COLO668 (cell line): ENCODE measurements around the gene ZNF485.
"Not testable (repeated sequence)": the region's sequence is repeated elsewhere in the genome, so short reads cannot be mapped to it uniquely, and the experiment has no call there.

Experiments used
- DNase-seq: peaks from one replicate; lab custom pipeline; 2025; ENCODE audit not compliant: unreplicated experiment; lab: John Stamatoyannopoulos, UW

ZNF485 gene

GRCh38 chr10:43606323-43607198 is at the start of gene ZNF485:
ZNF485 (plus strand) TSS chr10:43606438; CDS start chr10:43607051, 613 bp downstream.
- peak; percentile 70 for DNase-seq

- no peak for DNase-seq
Measured at GRCh38 chr10:43557214-43557613, 49.0 kb upstream of the ZNF485 start.

GRCh38 chr10:43569681-43570080 is 36.6 kb upstream of the ZNF485 start:
- no peak for DNase-seq

DNA sequence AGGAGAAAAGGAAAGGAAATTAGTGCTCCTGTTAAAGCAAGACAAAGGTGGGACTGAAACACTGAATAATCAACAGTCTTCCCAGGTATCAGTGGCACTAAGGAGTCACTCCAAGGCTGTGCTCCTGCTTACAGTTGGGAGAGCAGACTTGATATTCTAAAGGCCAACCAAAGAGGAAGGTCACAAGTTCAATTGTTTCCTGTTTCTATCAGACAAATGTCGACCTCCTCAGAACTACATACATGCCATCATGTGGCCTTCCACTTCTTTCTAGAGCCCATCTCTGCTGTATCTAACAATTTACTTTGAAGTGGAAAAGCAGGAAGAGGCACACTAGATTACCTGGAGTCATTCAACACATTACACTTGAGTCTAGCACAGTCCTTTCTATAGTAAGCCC is 35.3 kb upstream of the ZNF485 start:
- no peak for DNase-seq

- DNase-seq = no peak
Measured at GRCh38 chr10:43573250-43574000, 32.8 kb upstream of the ZNF485 start.

DNA sequence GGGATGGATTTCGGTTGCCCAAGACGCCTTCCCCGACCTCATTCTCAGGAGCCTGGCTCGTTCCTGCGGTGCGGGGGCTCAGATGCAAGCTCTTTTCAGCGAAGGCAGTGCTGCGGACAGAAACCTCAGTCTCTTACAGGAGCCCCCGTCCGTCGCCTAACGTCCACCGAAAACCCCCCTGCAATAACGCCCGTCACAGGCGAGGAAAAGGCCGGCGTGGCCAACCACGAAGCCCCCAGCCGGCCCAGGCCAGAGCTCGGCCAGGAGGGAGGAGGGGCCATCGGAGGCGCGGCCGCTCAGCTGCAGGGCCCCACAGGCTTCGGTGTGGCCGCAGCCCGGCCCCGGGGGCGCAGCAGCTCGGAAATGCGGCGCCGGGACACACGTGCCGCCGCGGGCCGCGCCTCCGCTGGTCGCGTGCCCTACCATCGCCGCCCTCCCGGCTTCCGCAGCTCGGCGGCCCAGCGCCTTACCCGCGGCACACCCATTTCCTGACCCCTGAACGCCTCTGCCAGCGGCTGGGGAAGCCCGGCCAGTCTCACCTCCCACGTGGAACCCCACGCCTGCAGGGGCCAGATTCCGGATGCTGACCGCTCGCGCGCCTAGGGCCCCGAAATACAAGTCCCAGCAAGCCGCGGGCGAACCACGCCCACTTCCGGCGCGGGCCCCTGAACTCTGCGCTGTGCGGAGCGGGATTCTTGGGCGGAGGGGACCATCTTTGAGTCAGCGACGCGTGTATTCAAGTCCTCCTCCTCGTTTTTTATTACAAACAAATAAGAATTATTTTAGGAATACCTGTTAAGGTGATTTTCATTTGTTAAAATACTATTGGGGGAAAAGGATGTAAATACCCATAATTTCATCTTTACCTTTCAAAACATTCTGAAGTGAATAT is 32.0 kb upstream of the ZNF485 start, which contains the start of gene ZNF239:
TSS of gene ZNF239 (minus strand) at position 616 of the 892 bp plus-strand sequence. CDS start 16,537 bp downstream, outside the sequence.
- peak; percentile 87 for DNase-seq

DNA sequence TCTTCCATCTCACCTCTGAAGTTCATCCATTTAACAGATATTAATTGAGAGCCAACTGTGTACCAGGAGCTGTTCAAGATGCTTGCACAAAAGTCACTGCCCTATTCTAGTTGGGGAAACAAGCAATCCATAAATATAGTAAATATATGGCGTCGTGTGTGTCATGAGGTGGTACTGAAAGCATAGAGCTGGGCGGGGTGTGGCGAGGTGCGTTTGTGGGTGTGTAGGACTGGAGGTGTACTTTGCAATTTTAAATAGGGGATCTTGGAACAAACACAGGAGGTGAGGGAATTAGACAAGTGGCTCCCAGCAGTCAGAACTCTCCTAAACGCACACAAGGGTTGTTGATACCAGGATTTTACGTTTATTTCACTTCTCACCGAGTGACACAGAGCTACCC is 31.3 kb upstream of the ZNF485 start:
- no peak for DNase-seq

DNA sequence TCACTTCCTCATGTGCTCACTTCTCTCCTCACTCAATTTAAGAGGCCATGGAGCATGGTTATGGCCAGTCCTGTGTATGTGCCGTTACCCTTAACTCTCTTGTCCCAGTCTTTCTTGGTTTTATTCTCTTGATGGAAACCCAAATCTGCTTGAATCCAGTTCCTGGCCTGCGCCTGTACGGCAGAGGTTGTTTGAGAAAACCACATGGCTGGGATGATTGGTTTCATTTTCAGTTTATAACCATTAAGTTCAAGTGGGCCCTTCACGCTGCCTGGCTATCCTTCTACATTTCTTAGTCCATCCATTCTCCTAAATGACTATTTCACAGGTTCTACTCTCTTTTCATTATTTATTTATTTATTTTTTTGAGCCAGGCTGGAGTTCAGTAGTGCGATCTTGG is 30.2 kb upstream of the ZNF485 start:
- no peak for DNase-seq

- no peak for DNase-seq
Measured at GRCh38 chr10:43576580-43576979, 29.7 kb upstream of the ZNF485 start.

DNA sequence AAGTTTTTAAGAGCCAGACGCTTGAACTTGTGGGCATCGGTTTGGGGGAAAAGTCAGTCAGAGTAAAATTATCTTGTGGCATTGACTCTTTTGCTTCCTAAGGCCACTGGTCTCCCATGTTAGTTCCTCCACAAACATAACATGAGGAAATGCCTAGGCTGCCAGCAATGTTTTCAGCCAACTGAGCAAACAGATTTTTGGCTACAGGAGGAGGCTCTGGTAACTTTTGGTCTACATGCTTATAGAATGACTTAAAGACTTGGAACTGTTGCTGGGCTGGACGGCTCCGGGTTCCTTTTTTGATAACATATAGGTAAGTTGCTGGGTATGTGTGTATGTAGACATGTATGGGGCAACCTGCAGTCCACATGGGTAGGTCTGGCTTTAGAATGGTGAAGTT is 22.2 kb upstream of the ZNF485 start:
- no peak for DNase-seq

GRCh38 chr10:43585046-43585445 is 21.2 kb upstream of the ZNF485 start:
- no peak for DNase-seq

- DNase-seq = no peak
Measured at GRCh38 chr10:43585981-43586729, 20.1 kb upstream of the ZNF485 start.

- not testable (repeated sequence) for DNase-seq
Measured at GRCh38 chr10:43586730-43587115, 19.5 kb upstream of the ZNF485 start.

GRCh38 chr10:43591303-43591904 is 14.8 kb upstream of the ZNF485 start:
- DNase-seq = no peak

- DNase-seq = no peak
Measured at GRCh38 chr10:43594944-43595589, 11.2 kb upstream of the ZNF485 start.

DNA sequence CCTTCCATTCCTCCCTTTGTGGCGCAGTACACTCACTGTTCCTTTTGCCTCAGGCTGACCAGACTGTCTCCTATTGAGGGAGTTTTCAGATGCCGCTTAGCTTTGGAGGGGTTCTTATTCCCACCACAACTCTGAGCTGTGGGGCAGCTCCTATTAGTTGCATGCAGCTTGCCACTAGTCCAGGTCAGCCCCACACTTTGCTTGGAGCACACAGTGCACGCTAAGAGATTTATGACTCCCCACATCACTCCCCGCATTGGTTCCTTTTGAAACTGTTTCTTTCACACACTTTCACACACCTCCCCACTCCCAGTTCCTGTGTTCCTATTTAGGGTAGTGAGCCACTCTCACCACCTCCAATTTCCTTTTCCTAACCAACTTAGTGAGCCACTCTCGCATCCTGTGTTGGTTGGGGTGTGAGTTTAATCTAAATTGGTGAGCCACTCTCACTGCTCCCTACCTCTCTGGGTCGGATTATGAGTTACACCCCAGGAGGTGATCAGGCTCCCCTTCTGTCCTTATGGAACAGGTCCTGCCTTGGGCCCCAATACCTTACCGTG is 10.4 kb upstream of the ZNF485 start:
- DNase-seq = no peak

DNA sequence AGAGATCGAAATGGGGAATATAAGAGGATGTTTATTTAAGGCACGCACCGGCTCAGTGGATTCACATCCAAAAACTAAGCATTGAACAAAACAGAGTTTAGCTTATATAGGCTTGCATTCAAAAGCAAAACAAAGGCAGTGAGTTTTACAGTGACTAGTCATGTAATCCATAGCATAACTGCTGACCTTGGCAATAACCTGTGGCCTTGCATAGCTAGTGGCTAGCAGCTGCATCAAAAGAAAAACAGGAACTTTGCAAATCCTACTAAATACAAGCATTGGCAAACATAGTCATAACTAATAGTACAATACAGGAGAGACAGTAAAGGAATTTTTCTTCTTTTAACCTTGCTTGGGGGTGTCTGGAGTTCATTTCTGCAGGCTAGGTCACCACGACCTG is 9.7 kb upstream of the ZNF485 start:
- DNase-seq = no peak

DNA sequence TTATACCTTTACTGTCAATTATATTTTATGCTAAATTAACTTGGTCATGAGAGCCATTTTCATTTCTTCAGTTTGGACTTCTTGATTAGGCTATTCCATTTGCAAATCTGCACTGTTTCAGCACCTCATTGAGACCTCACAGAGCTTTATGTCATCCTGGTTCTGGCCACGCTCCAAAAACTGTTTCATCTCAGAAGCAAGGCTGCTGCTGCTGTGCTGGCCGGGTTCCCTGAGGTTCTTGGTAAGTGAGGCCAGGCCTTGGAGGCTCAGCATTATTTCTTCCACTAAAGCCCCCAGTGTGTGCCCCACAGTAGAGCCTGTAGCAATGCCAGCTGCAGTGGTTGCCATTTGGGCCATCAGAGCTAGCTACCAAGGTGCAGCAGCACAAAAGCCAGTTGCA is 7.8 kb upstream of the ZNF485 start:
- no peak for DNase-seq

- DNase-seq = no peak
Measured at GRCh38 chr10:43599333-43599732, 6.9 kb upstream of the ZNF485 start.
